HepG2 (cell line): ENCODE measurements around the gene CIAPIN1. TPM values are rescaled to one million over a fixed set of nuclear protein-coding genes. Genes with fewer than 3 reads are reported as not detected.

Experiments
- ATF1 ChIP-seq: IDR thresholded peaks from 2 replicates; pipeline ENCODE4 v1.6.1; 2016; ENCODE audit warnings: mild to moderate bottlenecking, control low read depth
- DPF2 ChIP-seq: sonication (generic); formaldehyde crosslinking; IDR thresholded peaks from 2 replicates; pipeline ENCODE4 v1.4.0; 2020; ENCODE audit warnings: mild to moderate bottlenecking, low read depth, missing genetic modification reagents, borderline replicate concordance
- ERF ChIP-seq: IDR thresholded peaks from 2 replicates; pipeline ENCODE4 v1.6.1; 2018; ENCODE audit warnings: missing biosample characterization, missing genetic modification reagents
- FIP1L1 ChIP-seq: fragments of 200-400 bp; formaldehyde crosslinking; IDR thresholded peaks from 2 replicates; pipeline ENCODE4 v1.6.1; 2018; ENCODE audit warnings: low read depth, mild to moderate bottlenecking, low read length, moderate library complexity, borderline replicate concordance; ENCODE audit not compliant: insufficient read depth
- GPN1 ChIP-seq: sonication (generic); formaldehyde crosslinking; IDR thresholded peaks from 2 replicates; pipeline ENCODE4 v1.5.1; 2020; ENCODE audit warnings: missing genetic modification reagents, borderline replicate concordance
- GZF1 ChIP-seq: sonication (generic); formaldehyde crosslinking; IDR thresholded peaks from 2 replicates; pipeline ENCODE4 v1.5.1; 2020; ENCODE audit warnings: mild to moderate bottlenecking, missing genetic modification reagents
- HHEX ChIP-seq: IDR thresholded peaks from 2 replicates; pipeline ENCODE4 v1.6.1; 2016; ENCODE audit warnings: control low read depth
- HNRNPLL ChIP-seq: fragments of 200-400 bp; formaldehyde crosslinking; IDR thresholded peaks from 2 replicates; pipeline ENCODE4 v1.6.1; 2017; ENCODE audit warnings: mild to moderate bottlenecking, low read depth, low read length; ENCODE audit not compliant: poor library complexity, severe bottlenecking
- MBNL3 ChIP-seq: fragments of 250-450 bp; sonication (Bioruptor Pico); conservative IDR thresholded peaks from 2 replicates; pipeline ENCODE4 v1.8.0; 2022; ENCODE audit warnings: mild to moderate bottlenecking, inconsistent platforms
- MTERF4 ChIP-seq: sonication (generic); formaldehyde crosslinking; IDR thresholded peaks from 2 replicates; pipeline ENCODE4 v1.8.0; 2023; ENCODE audit warnings: mild to moderate bottlenecking, missing genetic modification reagents
- NKX3-1 ChIP-seq: sonication (generic); formaldehyde crosslinking; IDR thresholded peaks from 2 replicates; pipeline ENCODE4 v1.5.0; 2020; ENCODE audit warnings: missing genetic modification reagents
- PAX8 ChIP-seq: sonication (generic); formaldehyde crosslinking; IDR thresholded peaks from 2 replicates; pipeline ENCODE4 v1.8.0; 2022; ENCODE audit warnings: mild to moderate bottlenecking, missing genetic modification reagents, borderline replicate concordance
- PRMT3 ChIP-seq: sonication (generic); formaldehyde crosslinking; IDR thresholded peaks from 2 replicates; pipeline ENCODE4 v1.8.1; 2022; ENCODE audit warnings: low read depth, mild to moderate bottlenecking, moderate library complexity, missing genetic modification reagents, borderline replicate concordance
- REXO4 ChIP-seq: sonication (generic); formaldehyde crosslinking; IDR thresholded peaks from 2 replicates; pipeline ENCODE4 v1.8.0; 2022; ENCODE audit warnings: missing genetic modification reagents, mild to moderate bottlenecking, borderline replicate concordance
- SCMH1 ChIP-seq: sonication (generic); formaldehyde crosslinking; IDR thresholded peaks from 2 replicates; pipeline ENCODE4 v1.9.0; 2021; ENCODE audit warnings: missing genetic modification reagents, mild to moderate bottlenecking, borderline replicate concordance
- THAP11 ChIP-seq: IDR thresholded peaks from 2 replicates; pipeline ENCODE4 v1.6.1; 2016; ENCODE audit warnings: missing biosample characterization, missing genetic modification reagents
- THAP7 ChIP-seq: sonication (generic); formaldehyde crosslinking; IDR thresholded peaks from 2 replicates; pipeline ENCODE4 v1.8.1; 2023; ENCODE audit warnings: mild to moderate bottlenecking, missing genetic modification reagents
- TRAFD1 ChIP-seq: sonication (generic); formaldehyde crosslinking; IDR thresholded peaks from 2 replicates; pipeline ENCODE4 v1.5.1; 2020; ENCODE audit warnings: missing genetic modification reagents, mild to moderate bottlenecking, borderline replicate concordance
- YEATS2 ChIP-seq: sonication (generic); formaldehyde crosslinking; IDR thresholded peaks from 2 replicates; pipeline ENCODE4 v1.4.0; 2020; ENCODE audit warnings: missing genetic modification reagents, borderline replicate concordance
- ZFP36L2 ChIP-seq: sonication (generic); formaldehyde crosslinking; IDR thresholded peaks from 2 replicates; pipeline ENCODE4 v1.4.0; 2020; ENCODE audit warnings: missing genetic modification reagents
- ZFY ChIP-seq: sonication (generic); formaldehyde crosslinking; IDR thresholded peaks from 2 replicates; pipeline ENCODE4 v1.4.0; 2020; ENCODE audit warnings: missing genetic modification reagents
- ZNF160 ChIP-seq: sonication (generic); formaldehyde crosslinking; IDR thresholded peaks from 2 replicates; pipeline ENCODE4 v1.8.0; 2022; ENCODE audit warnings: mild to moderate bottlenecking, inconsistent platforms, missing genetic modification reagents
- ZNF333 ChIP-seq: sonication (generic); formaldehyde crosslinking; IDR thresholded peaks from 2 replicates; pipeline ENCODE4 v1.4.0; 2020; ENCODE audit warnings: mild to moderate bottlenecking, missing genetic modification reagents, borderline replicate concordance
- ZNF335 ChIP-seq: sonication (generic); formaldehyde crosslinking; IDR thresholded peaks from 2 replicates; pipeline ENCODE4 v1.4.0; 2020; ENCODE audit warnings: missing genetic modification reagents
- ZNF468 ChIP-seq: sonication (generic); formaldehyde crosslinking; IDR thresholded peaks from 2 replicates; pipeline ENCODE4 v1.8.0; 2022; ENCODE audit warnings: mild to moderate bottlenecking, moderate library complexity, missing genetic modification reagents
- ZNF557 ChIP-seq: sonication (generic); formaldehyde crosslinking; IDR thresholded peaks from 2 replicates; pipeline ENCODE4 v1.4.0; 2020; ENCODE audit warnings: missing genetic modification reagents
- ZNF75D ChIP-seq: sonication (generic); formaldehyde crosslinking; IDR thresholded peaks from 2 replicates; pipeline ENCODE4 v1.8.1; 2023; ENCODE audit warnings: missing genetic modification reagents, mild to moderate bottlenecking, borderline replicate concordance
- ZSCAN25 ChIP-seq: sonication (generic); formaldehyde crosslinking; IDR thresholded peaks from 2 replicates; pipeline ENCODE4 v1.8.0; 2022; ENCODE audit warnings: mild to moderate bottlenecking, missing genetic modification reagents
- polyA plus RNA-seq, 8 experiments: library from polyadenylated mRNA; depleted of rRNA in 3 of 8; stranded (reverse) in 7 of 8; unstranded in 1 of 8; fragments of >200 nt; fragmentation: Illumina TruSeq in 4 of 8; extraction: Trizol in 4 of 8; gene quantifications; 2 replicates each; pipeline versions ENCODE4 v1.2.1 to v1.2.3, GENCODE V29; 2011 to 2016; ENCODE audit warnings: low read depth in 4 of 8, missing spikeins in 1 of 8, mixed read lengths in 1 of 8; ENCODE audit not compliant: insufficient read depth in 1 of 8
- total RNA-seq, 5 experiments: library from RNA; depleted of rRNA; stranded (reverse); fragments of >200 nt; fragmentation: Illumina TruSeq; extraction: Trizol; gene quantifications; 2 replicates each; pipeline ENCODE4 v1.2.3, GENCODE V29; 2016; ENCODE audit warnings: low read depth in 1 of 5

CIAPIN1 gene
- total and polyA plus RNA-seq, 2 of the 13 experiments (the other 11 are each of a cell fraction or from before 2014, with no cell fraction given), result 69.3 to 89.7 TPM

GRCh38 chr16:57447186-57447962, at the start of gene CIAPIN1, which contains the start of gene COQ9 (continued):
- peak; percentile 93 for TF ChIP-seq THAP11
- peak; percentile 65; the same call in 1 of the 2 replicates for TF ChIP-seq ZSCAN25 (CRISPR knock-in tag)
- TF ChIP-seq PAX8 (CRISPR knock-in tag), result peak; percentile 54; the same call in 1 of the 2 replicates
- TF ChIP-seq THAP7 (CRISPR knock-in tag), result peak; percentile 67; the same call in 1 of the 2 replicates
- TF ChIP-seq HHEX (CRISPR knock-in tag), result no peak
- TF ChIP-seq ZNF468 (CRISPR knock-in tag), result no peak
- TF ChIP-seq GZF1 (CRISPR knock-in tag), result peak; percentile 89; the same call in 1 of the 2 replicates
- no peak; the same call in 1 of the 2 replicates for TF ChIP-seq GPN1 (CRISPR knock-in tag)
- TF ChIP-seq ZNF333 (CRISPR knock-in tag), result peak; percentile 40
- TF ChIP-seq SCMH1, result no peak
- peak; percentile 90 for TF ChIP-seq ATF1 (CRISPR knock-in tag)
- no peak; the same call in 1 of the 2 replicates for TF ChIP-seq ZFP36L2
- TF ChIP-seq FIP1L1, result no peak
- peak; percentile 93 for TF ChIP-seq ZNF75D (CRISPR knock-in tag)
- peak; percentile 96 for TF ChIP-seq ZFY
- peak; percentile 93 for TF ChIP-seq ZNF335 (CRISPR knock-in tag)
- TF ChIP-seq DPF2 (CRISPR knock-in tag), result no peak
- peak; percentile 94 for TF ChIP-seq MTERF4 (CRISPR knock-in tag)
- 0 out of 2 replicates have a peak, but pooled peaks have one; percentile 92 for TF ChIP-seq ZNF160 (CRISPR knock-in tag)
- peak; percentile 98 for TF ChIP-seq YEATS2 (CRISPR knock-in tag)
- no peak for TF ChIP-seq MBNL3 (CRISPR knock-in tag)
- TF ChIP-seq PRMT3 (CRISPR knock-in tag), result no peak
- 0 out of 2 replicates have a peak, but pooled peaks have one; percentile 81 for TF ChIP-seq NKX3-1
- TF ChIP-seq TRAFD1 (CRISPR knock-in tag), result no peak
- TF ChIP-seq ZNF557 (CRISPR knock-in tag), result 0 out of 2 replicates have a peak, but pooled peaks have one; percentile 38
- peak; percentile 96 for TF ChIP-seq ERF (CRISPR knock-in tag)
- TF ChIP-seq REXO4, result no peak
- peak; percentile 72 for TF ChIP-seq HNRNPLL
